ENCODE results near the gene CYP2W1.

CYP2W1 gene

GRCh38 chr7:1017586-1018333 lies 34.8 kb downstream of the CYP2W1 start:
- Histone ChIP-seq H3K27me3 (no peaks in the 10 kb centered on the region), H3K36me3 (peaks cover 51% of the 10 kb centered on the region), H4K20me1 (peaks cover 75% of the 10 kb centered on the region), H3K9me3 (peaks cover 20% of the 10 kb centered on the region), H3K4me3 (no peak overlapping the region), H3K4me2 (no peak overlapping the region), H3K27ac (no peak overlapping the region), H3K4me1 (peaks cover 82% of the 10 kb centered on the region), H3K9ac (no peak overlapping the region)
- no peak for TF ChIP-seq Cebpa-rat (IDR thresholded peaks at IDR 0.05)

DNA sequence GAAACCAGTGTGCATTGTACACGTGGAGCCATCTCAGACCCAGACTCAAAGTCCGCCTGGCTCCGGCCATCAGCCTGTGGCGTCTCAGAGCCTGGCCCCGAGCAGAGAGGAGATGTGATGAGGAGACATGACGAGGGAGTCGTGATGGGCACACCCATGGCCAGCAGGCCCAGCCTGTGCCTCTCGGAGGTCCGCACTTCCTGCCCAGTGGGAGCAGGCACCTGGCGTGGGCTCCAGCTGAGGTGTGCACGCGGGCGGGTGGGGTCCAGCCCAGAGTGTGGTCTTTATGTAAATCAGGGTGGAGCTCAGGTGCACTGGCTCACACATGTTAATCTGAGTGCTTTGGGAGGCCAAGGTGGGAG lies 35.3 kb downstream of the CYP2W1 start:
- Histone ChIP-seq H3K27ac (no peak overlapping the region), H3K27me3 (no peaks in the 10 kb centered on the region), H3K9ac (no peak overlapping the region), H3K4me2 (no peak overlapping the region), H3K36me3 (peaks cover 51% of the 10 kb centered on the region), H3K4me3 (no peak overlapping the region), H3K9me3 (peaks cover 20% of the 10 kb centered on the region), H4K20me1 (peaks cover 75% of the 10 kb centered on the region), H3K4me1 (peaks cover 82% of the 10 kb centered on the region)
- no peak for TF ChIP-seq Cebpa-rat (IDR thresholded peaks at IDR 0.05)

- Histone ChIP-seq H3K4me3 (no peak overlapping the region), H3K27ac (0 out of 2 replicates have a peak overlapping the region, but pooled peaks have one; percentile 26), H3K4me1 (peaks cover 82% of the 10 kb centered on the region), H3K27me3 (no peaks in the 10 kb centered on the region), H3K36me3 (peaks cover 51% of the 10 kb centered on the region), H3K9me3 (peaks cover 20% of the 10 kb centered on the region), H3K9ac (no peak overlapping the region), H4K20me1 (peaks cover 75% of the 10 kb centered on the region), H3K4me2 (no peak overlapping the region)
- no peak for TF ChIP-seq Cebpa-rat (IDR thresholded peaks at IDR 0.05)
These were observed 36.3 kb downstream of the CYP2W1 start for GRCh38 chr7:1019255-1019785.

DNA sequence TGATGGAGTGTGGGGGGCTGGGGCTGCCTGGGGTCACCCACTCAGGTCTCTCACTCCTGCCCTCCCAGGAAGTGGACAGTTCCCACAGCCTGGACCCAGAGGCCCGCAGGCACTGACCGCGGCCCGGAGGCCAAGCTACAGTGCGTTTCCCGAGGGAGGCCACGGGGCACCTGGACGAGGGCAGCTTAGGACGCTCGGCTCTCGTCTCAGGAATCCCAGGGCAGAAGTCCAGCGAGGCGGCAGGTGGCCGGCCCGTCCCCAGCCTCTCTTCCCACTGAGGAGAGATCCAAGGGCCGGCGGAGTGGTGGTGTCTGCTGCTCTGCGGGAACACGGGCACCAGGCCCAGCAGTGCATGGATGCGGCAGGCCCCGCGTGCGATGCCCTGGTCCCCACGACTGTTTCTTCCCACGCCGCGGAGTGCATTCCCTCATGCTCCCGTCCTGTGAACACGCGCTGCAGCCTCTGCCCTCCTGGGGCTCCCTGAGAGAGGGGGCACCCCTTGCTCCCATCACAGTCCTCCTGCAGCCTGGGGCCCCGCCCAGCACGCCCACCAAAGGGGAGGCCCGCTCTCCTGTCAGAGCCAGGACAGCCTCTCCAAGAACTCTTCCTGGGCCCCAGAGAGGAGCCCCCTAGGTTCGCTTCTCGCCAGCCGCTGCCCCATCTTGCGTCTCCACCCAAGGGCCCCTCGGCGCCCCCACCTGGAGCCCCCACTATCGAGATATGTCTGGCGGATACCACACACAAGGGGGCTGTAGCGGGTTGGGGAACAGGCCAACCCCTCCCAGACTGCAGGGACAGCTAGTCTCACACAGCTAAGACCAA lies 37.0 kb downstream of the CYP2W1 start:
- no peak overlapping the region for H3K9ac ChIP-seq
- TF ChIP-seq Cebpa-rat (IDR thresholded peaks at IDR 0.05) = no peak
- peaks cover 82% of the 10 kb centered on the region for H3K4me1 ChIP-seq
- peaks cover 20% of the 10 kb centered on the region for H3K9me3 ChIP-seq
- H3K27ac ChIP-seq = 0 out of 2 replicates have a peak overlapping the region, but pooled peaks have one; percentile 26
- H3K27me3 ChIP-seq = no peaks in the 10 kb centered on the region; the same call in 1 of the 2 replicates
- peaks cover 51% of the 10 kb centered on the region for H3K36me3 ChIP-seq
- H3K4me2 ChIP-seq = no peak overlapping the region
- H3K4me3 ChIP-seq = no peak overlapping the region
- peaks cover 75% of the 10 kb centered on the region for H4K20me1 ChIP-seq

DNA sequence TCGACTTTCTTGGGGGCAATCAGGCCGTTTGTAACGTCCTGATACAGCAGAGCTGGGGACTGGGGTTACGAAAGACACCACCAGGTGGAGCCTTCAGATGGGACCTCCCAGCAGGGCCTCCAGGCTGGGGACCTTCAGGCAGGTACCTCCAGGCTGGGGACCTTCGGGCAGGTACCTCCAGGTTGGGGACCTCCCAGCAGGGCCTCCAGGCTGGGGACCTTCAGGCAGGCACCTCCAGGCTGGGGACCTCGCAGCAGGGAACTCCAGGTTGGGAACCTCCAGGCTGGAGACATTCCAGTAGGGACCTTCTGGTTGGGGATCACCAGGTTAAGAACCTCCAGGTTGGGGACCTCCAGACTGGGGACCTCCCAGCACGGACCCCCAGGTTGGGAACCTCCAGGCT lies 37.9 kb downstream of the CYP2W1 start:
- Histone ChIP-seq H3K36me3 (peaks cover 51% of the 10 kb centered on the region), H3K9ac (no peak overlapping the region), H3K4me2 (peak overlapping the region; percentile 91; the same call in 1 of the 2 replicates), H3K4me1 (peaks cover 83% of the 10 kb centered on the region), H4K20me1 (peaks cover 76% of the 10 kb centered on the region), H3K27ac (no peak overlapping the region), H3K27me3 (peaks cover 5% of the 10 kb centered on the region; the same call in 1 of the 2 replicates), H3K4me3 (no peak overlapping the region; the same call in 1 of the 2 replicates), H3K9me3 (peaks cover 20% of the 10 kb centered on the region)
- TF ChIP-seq Cebpa-rat (IDR thresholded peaks at IDR 0.05) = no peak

DNA sequence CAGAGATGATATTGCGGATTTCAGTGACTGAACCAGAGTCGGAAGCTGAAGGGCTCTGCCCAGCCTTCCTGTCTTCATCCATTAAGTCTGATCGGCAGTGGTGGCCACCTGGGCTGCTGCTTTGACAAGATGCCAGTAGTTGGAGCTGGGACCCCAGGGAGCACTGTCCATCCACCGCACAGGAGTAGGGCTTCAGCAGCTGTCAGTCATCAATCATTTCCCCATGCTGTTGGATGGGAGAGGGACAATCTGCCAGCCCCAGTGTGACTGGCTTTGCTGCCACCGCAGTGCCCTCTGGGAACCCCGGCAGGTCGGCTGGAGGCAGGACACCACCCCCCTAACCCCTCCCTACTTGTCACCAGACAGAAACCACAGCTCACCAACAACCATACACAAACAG lies 38.4 kb downstream of the CYP2W1 start:
- H3K27me3 ChIP-seq = peaks cover 10% of the 10 kb centered on the region; the same call in 1 of the 2 replicates
- no peak overlapping the region for H3K9ac ChIP-seq
- no peak for TF ChIP-seq Cebpa-rat (IDR thresholded peaks at IDR 0.05)
- H3K4me2 ChIP-seq = peak overlapping the region; percentile 91
- peaks cover 88% of the 10 kb centered on the region for H3K4me1 ChIP-seq
- peaks cover 81% of the 10 kb centered on the region for H4K20me1 ChIP-seq
- no peak overlapping the region; the same call in 1 of the 2 replicates for H3K4me3 ChIP-seq
- H3K9me3 ChIP-seq = peaks cover 20% of the 10 kb centered on the region
- peaks cover 51% of the 10 kb centered on the region for H3K36me3 ChIP-seq
- peak overlapping the region; percentile 82; the same call in 1 of the 2 replicates for H3K27ac ChIP-seq

- peaks cover 50% of the 10 kb centered on the region for H3K36me3 ChIP-seq
- no peak overlapping the region for H3K4me3 ChIP-seq
- no peak for TF ChIP-seq Cebpa-rat (IDR thresholded peaks at IDR 0.05)
- peaks cover 94% of the 10 kb centered on the region for H3K4me1 ChIP-seq
- H3K4me2 ChIP-seq = peak overlapping the region; percentile 91
- peaks cover 20% of the 10 kb centered on the region for H3K9me3 ChIP-seq
- peaks cover 85% of the 10 kb centered on the region for H4K20me1 ChIP-seq
- peaks cover 16% of the 10 kb centered on the region; the same call in 1 of the 2 replicates for H3K27me3 ChIP-seq
- H3K27ac ChIP-seq = peak overlapping the region; percentile 82
- H3K9ac ChIP-seq = peak overlapping the region; percentile 57; the same call in 1 of the 2 replicates
These were observed 39.0 kb downstream of the CYP2W1 start for GRCh38 chr7:1021931-1022330.

DNA sequence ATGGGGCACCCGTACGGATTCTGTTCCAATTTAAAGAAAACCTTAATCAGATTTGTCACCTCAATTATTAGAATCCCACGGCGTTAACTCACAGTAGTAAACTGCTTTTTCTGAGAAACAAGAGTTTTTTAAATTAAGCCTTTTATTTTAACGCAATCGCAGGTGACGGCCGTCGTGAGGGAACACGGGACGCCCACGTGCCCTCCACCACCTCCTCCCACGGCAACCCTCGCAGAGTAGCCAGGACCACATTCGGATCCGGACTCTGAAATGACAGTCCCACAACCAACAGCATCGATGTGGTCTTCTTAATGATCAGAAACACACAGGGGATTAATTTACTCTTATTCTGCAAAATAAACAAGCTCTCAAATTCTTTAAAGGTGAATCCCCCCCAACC lies 39.4 kb downstream of the CYP2W1 start:
- no peak for TF ChIP-seq Cebpa-rat (IDR thresholded peaks at IDR 0.05)
- H3K36me3 ChIP-seq = peaks cover 45% of the 10 kb centered on the region
- peaks cover 94% of the 10 kb centered on the region for H3K4me1 ChIP-seq
- H3K27ac ChIP-seq = peak overlapping the region; percentile 82
- peaks cover 20% of the 10 kb centered on the region; the same call in 1 of the 2 replicates for H3K27me3 ChIP-seq
- peak overlapping the region; percentile 91 for H3K4me2 ChIP-seq
- peaks cover 85% of the 10 kb centered on the region for H4K20me1 ChIP-seq
- peak overlapping the region; percentile 57 for H3K9ac ChIP-seq
- H3K9me3 ChIP-seq = peaks cover 20% of the 10 kb centered on the region
- H3K4me3 ChIP-seq = no peak overlapping the region

DNA sequence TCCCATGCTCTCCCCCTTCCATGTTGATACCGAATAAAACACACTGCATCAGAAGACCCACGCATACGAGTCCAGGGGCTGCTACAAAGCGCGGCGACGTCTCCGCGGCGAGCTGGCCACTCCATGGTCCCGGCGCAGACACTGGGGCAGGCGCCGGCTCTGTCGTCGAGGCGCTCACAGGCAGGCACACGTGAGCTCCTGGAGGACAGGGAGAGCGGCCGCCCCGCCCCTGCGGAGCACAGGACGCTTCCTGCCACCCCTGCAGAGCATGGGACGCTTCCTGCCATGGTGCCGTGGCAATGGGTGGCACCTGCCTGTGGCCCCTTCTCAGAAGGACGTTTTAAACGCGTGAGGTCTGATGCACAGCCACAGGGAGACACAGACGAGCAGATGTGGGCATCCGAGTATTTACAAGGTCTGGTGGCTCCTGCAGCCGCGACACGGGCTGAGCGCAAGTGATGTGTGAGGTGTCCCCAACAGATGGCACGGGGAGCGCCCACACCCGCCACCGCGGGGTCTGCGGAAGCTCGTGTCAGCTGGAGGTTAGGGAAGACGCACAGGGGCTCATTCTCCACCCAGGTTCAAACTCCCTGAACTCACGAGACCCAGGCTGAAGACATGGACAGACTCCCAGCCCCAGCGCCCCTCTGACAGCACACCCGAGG lies 40.0 kb downstream of the CYP2W1 start:
- H3K36me3 ChIP-seq = peaks cover 40% of the 10 kb centered on the region
- peaks cover 26% of the 10 kb centered on the region; the same call in 1 of the 2 replicates for H3K27me3 ChIP-seq
- H3K9ac ChIP-seq = peak overlapping the region; percentile 57
- peaks cover 85% of the 10 kb centered on the region for H4K20me1 ChIP-seq
- peak overlapping the region; percentile 91 for H3K4me2 ChIP-seq
- peak overlapping the region; percentile 82 for H3K27ac ChIP-seq
- peaks cover 95% of the 10 kb centered on the region for H3K4me1 ChIP-seq
- TF ChIP-seq Cebpa-rat (IDR thresholded peaks at IDR 0.05) = no peak
- H3K9me3 ChIP-seq = peaks cover 20% of the 10 kb centered on the region
- 0 out of 2 replicates have a peak overlapping the region, but pooled peaks have one; percentile 31 for H3K4me3 ChIP-seq
